ENCODE measurements around the gene KMO. TPM values are rescaled to one million over a fixed set of nuclear protein-coding genes. Genes with fewer than 3 reads are reported as not detected.

The KMO gene
- polyA plus RNA-seq, 4 donors = 0.45 to 3.2 (median 1.3) TPM

DNA sequence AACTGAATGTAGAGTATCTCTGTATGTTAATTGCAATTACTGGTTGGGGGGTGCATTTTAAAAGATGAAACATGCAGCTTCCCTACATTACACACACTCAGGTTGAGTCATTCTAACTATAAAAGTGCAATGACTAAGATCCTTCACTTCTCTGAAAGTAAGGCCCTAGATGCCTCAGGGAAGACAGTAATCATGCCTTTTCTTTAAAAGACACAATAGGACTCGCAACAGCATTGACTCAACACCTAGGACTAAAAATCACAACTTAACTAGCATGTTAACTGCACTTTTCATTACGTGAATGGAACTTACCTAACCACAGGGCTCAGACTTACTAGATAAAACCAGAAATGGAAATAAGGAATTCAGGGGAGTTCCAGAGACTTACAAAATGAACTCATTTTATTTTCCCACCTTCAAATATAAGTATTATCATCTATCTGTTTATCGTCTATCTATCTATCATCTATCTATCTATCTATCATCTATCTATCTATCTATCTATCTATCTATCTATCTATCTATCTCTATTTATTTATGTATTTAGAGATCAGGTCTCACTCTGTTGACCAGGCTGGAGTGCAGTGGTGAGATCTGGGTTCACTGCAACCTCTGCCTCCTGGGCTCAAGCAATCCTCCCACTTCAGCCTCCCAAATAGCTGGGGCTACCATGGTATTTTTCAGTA lies 60.2 kb downstream of the KMO start:
- DNase-seq (no peak), FAIRE-seq (no peak)
- H3K36me3 ChIP-seq (ENCODE audit: control insufficient read depth in 3 of 3, insufficient read depth in 2 of 3, low read depth in 1 of 3, low read length in 3 of 3) = peaks cover 0 to 7% (median 2%) of the 10 kb centered on the region in 3 donors
- no peaks in the 10 kb centered on the region for H3K4me1 ChIP-seq (ENCODE audit: control insufficient read depth in 3 of 3, insufficient read depth in 2 of 3, low read depth in 1 of 3, low read length in 2 of 3)
- no peak overlapping the region for H3K4me3 ChIP-seq (ENCODE audit: low read depth in 1 of 3, low read length in 3 of 3)
- no peak overlapping the region for H3K27ac ChIP-seq (ENCODE audit: low read depth in 1 of 3, low read length in 2 of 3)
- 73 to 91% (median 83%) methylated on average over 3 of the region's 3 CpGs for WGBS, 3 donors
- H3K27me3 ChIP-seq (ENCODE audit: control insufficient read depth in 3 of 3, insufficient read depth in 3 of 3, low read length in 3 of 3) = no peaks in the 10 kb centered on the region
- no peaks in the 10 kb centered on the region for H3K9me3 ChIP-seq (ENCODE audit: control insufficient read depth in 2 of 2, insufficient read depth in 1 of 2, low read depth in 1 of 2, low read length in 1 of 2)

DNA sequence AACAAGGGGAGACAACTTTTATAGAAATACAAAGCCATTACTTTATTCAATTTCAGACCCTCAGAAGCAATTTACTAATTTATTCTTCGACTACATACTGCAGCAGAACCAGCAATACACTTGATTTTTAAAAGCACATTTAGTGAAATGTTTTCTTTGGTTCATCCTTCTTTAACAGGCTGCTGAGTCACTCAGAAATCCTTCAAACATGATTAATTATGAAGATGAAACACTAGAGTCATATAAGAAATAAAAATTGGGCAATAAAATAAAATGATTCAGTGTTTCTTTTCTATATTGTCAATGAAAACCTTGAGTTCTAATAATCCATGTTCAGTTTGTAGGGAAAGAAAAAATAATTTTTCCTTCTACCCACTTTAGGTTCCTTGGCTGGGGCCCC lies 61.0 kb downstream of the KMO start:
- Histone ChIP-seq H3K9me3 (ENCODE audit: control insufficient read depth in 2 of 2, insufficient read depth in 1 of 2, low read depth in 1 of 2, low read length in 1 of 2) (no peaks in the 10 kb centered on the region), H3K36me3 (ENCODE audit: control insufficient read depth in 3 of 3, insufficient read depth in 2 of 3, low read depth in 1 of 3, low read length in 3 of 3) (peaks cover 0 to 7% (median 2%) of the 10 kb centered on the region in 3 donors), H3K27me3 (ENCODE audit: control insufficient read depth in 3 of 3, insufficient read depth in 3 of 3, low read length in 3 of 3) (no peaks in the 10 kb centered on the region), H3K27ac (ENCODE audit: low read depth in 1 of 3, low read length in 2 of 3) (no peak overlapping the region), H3K4me1 (ENCODE audit: control insufficient read depth in 3 of 3, insufficient read depth in 2 of 3, low read depth in 1 of 3, low read length in 2 of 3) (no peaks in the 10 kb centered on the region), H3K4me3 (ENCODE audit: low read depth in 1 of 3, low read length in 3 of 3) (no peak overlapping the region)
- DNase-seq (no peak), FAIRE-seq (no peak)
- 93 to 97% (median 93%) methylated on average over 1 of the region's 1 CpG for WGBS, 3 donors

- Histone ChIP-seq H3K9me3 (ENCODE audit: control insufficient read depth in 2 of 2, insufficient read depth in 1 of 2, low read depth in 1 of 2, low read length in 1 of 2) (no peaks in the 10 kb centered on the region), H3K4me3 (ENCODE audit: low read depth in 1 of 3, low read length in 3 of 3) (no peak overlapping the region), H3K27ac (ENCODE audit: low read depth in 1 of 3, low read length in 2 of 3) (no peak overlapping the region), H3K4me1 (ENCODE audit: control insufficient read depth in 3 of 3, insufficient read depth in 2 of 3, low read depth in 1 of 3, low read length in 2 of 3) (no peaks in the 10 kb centered on the region), H3K36me3 (ENCODE audit: control insufficient read depth in 3 of 3, insufficient read depth in 2 of 3, low read depth in 1 of 3, low read length in 3 of 3) (peaks cover 0 to 7% (median 2%) of the 10 kb centered on the region in 3 donors), H3K27me3 (ENCODE audit: control insufficient read depth in 3 of 3, insufficient read depth in 3 of 3, low read length in 3 of 3) (no peaks in the 10 kb centered on the region)
- WGBS, 3 donors = 84 to 88% (median 87%) methylated on average over 6 of the region's 6 CpGs
- DNase-seq = no peak
- no peak for FAIRE-seq
These were observed 64.5 kb downstream of the KMO start for GRCh38 chr1:241596633-241597032.

- Histone ChIP-seq H3K36me3 (ENCODE audit: control insufficient read depth in 3 of 3, insufficient read depth in 2 of 3, low read depth in 1 of 3, low read length in 3 of 3) (peaks cover 0 to 7% (median 2%) of the 10 kb centered on the region in 3 donors), H3K27ac (ENCODE audit: low read depth in 1 of 3, low read length in 2 of 3) (no peak overlapping the region), H3K4me1 (ENCODE audit: control insufficient read depth in 3 of 3, insufficient read depth in 2 of 3, low read depth in 1 of 3, low read length in 2 of 3) (no peaks in the 10 kb centered on the region), H3K27me3 (ENCODE audit: control insufficient read depth in 3 of 3, insufficient read depth in 3 of 3, low read length in 3 of 3) (no peaks in the 10 kb centered on the region), H3K4me3 (ENCODE audit: low read depth in 1 of 3, low read length in 3 of 3) (no peak overlapping the region), H3K9me3 (ENCODE audit: control insufficient read depth in 2 of 2, insufficient read depth in 1 of 2, low read depth in 1 of 2, low read length in 1 of 2) (no peaks in the 10 kb centered on the region)
- WGBS, 3 donors = 88 to 94% (median 89%) methylated on average over 3 of the region's 3 CpGs
- no peak for DNase-seq
- FAIRE-seq = no peak
These were observed 66.1 kb downstream of the KMO start for GRCh38 chr1:241598249-241598648.

DNA sequence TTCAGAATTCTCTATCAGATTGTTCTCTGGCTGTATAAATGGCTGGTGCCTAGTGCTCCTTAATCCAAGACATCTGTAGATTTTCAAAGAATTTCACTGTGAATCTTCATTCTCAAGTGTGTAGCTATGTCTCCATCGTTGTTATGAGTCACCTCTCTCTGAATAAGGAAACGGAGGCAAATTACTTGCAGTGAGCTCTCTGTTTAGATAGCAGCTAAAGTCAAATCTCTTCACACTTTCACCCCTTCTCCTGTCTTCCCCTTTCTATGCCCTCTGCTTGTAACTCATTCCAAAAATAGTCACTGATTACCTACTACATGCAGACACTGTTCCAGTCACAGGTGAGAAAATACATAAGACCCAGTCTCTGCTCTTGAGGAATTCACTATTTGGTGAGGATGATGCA lies 68.3 kb downstream of the KMO start:
- 62 to 67% (median 63%) methylated on average over 2 of the region's 2 CpGs for WGBS, 3 donors
- Histone ChIP-seq H3K9me3 (ENCODE audit: control insufficient read depth in 2 of 2, insufficient read depth in 1 of 2, low read depth in 1 of 2, low read length in 1 of 2) (no peaks in the 10 kb centered on the region), H3K4me1 (ENCODE audit: control insufficient read depth in 3 of 3, insufficient read depth in 2 of 3, low read depth in 1 of 3, low read length in 2 of 3) (no peaks in the 10 kb centered on the region), H3K27ac (ENCODE audit: low read depth in 1 of 3, low read length in 2 of 3) (no peak overlapping the region), H3K4me3 (ENCODE audit: low read depth in 1 of 3, low read length in 3 of 3) (no peak overlapping the region), H3K27me3 (ENCODE audit: control insufficient read depth in 3 of 3, insufficient read depth in 3 of 3, low read length in 3 of 3) (no peaks in the 10 kb centered on the region), H3K36me3 (ENCODE audit: control insufficient read depth in 3 of 3, insufficient read depth in 2 of 3, low read depth in 1 of 3, low read length in 3 of 3) (peaks cover 0 to 8% (median 4%) of the 10 kb centered on the region in 3 donors)
- DNase-seq (no peak), FAIRE-seq (no peak)

- DNase-seq (no peak), FAIRE-seq (no peak)
- Histone ChIP-seq H3K27ac (ENCODE audit: low read depth in 1 of 3, low read length in 2 of 3) (no peak overlapping the region), H3K36me3 (ENCODE audit: control insufficient read depth in 3 of 3, insufficient read depth in 2 of 3, low read depth in 1 of 3, low read length in 3 of 3) (peaks cover 0 to 3% (median 2%) of the 10 kb centered on the region in 3 donors), H3K4me3 (ENCODE audit: low read depth in 1 of 3, low read length in 3 of 3) (no peak overlapping the region), H3K9me3 (ENCODE audit: control insufficient read depth in 2 of 2, insufficient read depth in 1 of 2, low read depth in 1 of 2, low read length in 1 of 2) (no peaks in the 10 kb centered on the region), H3K4me1 (ENCODE audit: control insufficient read depth in 3 of 3, insufficient read depth in 2 of 3, low read depth in 1 of 3, low read length in 2 of 3) (no peaks in the 10 kb centered on the region), H3K27me3 (ENCODE audit: control insufficient read depth in 3 of 3, insufficient read depth in 3 of 3, low read length in 3 of 3) (no peaks in the 10 kb centered on the region)
- 65 to 94% (median 78%) methylated on average over 3 of the region's 3 CpGs for WGBS, 3 donors
These were observed 71.6 kb downstream of the KMO start for GRCh38 chr1:241603731-241604245.

GRCh38 chr1:241605146-241605805 lies 73.1 kb downstream of the KMO start:
- no peak for DNase-seq
- Histone ChIP-seq H3K27me3 (ENCODE audit: control insufficient read depth in 3 of 3, insufficient read depth in 3 of 3, low read length in 3 of 3) (no peaks in the 10 kb centered on the region), H3K27ac (ENCODE audit: low read depth in 1 of 3, low read length in 2 of 3) (no peak overlapping the region), H3K4me1 (ENCODE audit: control insufficient read depth in 3 of 3, insufficient read depth in 2 of 3, low read depth in 1 of 3, low read length in 2 of 3) (no peaks in the 10 kb centered on the region), H3K4me3 (ENCODE audit: low read depth in 1 of 3, low read length in 3 of 3) (no peak overlapping the region), H3K36me3 (ENCODE audit: control insufficient read depth in 3 of 3, insufficient read depth in 2 of 3, low read depth in 1 of 3, low read length in 3 of 3) (peaks cover 0 to 3% (median 2%) of the 10 kb centered on the region in 3 donors), H3K9me3 (ENCODE audit: control insufficient read depth in 2 of 2, insufficient read depth in 1 of 2, low read depth in 1 of 2, low read length in 1 of 2) (no peaks in the 10 kb centered on the region)
- FAIRE-seq = no peak
- 82 to 86% (median 84%) methylated on average over 9 of the region's 9 CpGs for WGBS, 3 donors

GRCh38 chr1:241606544-241606943 lies 74.4 kb downstream of the KMO start:
- peaks cover 0 to 2% (median 0%) of the 10 kb centered on the region in 3 donors for H3K4me1 ChIP-seq (ENCODE audit: control insufficient read depth in 3 of 3, insufficient read depth in 2 of 3, low read depth in 1 of 3, low read length in 2 of 3)
- no peaks in the 10 kb centered on the region for H3K9me3 ChIP-seq (ENCODE audit: control insufficient read depth in 2 of 2, insufficient read depth in 1 of 2, low read depth in 1 of 2, low read length in 1 of 2)
- no peak for FAIRE-seq
- H3K36me3 ChIP-seq (ENCODE audit: control insufficient read depth in 3 of 3, insufficient read depth in 2 of 3, low read depth in 1 of 3, low read length in 3 of 3) = peaks cover 0 to 3% (median 2%) of the 10 kb centered on the region in 3 donors
- H3K27me3 ChIP-seq (ENCODE audit: control insufficient read depth in 3 of 3, insufficient read depth in 3 of 3, low read length in 3 of 3) = no peaks in the 10 kb centered on the region
- DNase-seq = no peak
- 66 to 81% (median 75%) methylated on average over 5 of the region's 5 CpGs for WGBS, 3 donors
- H3K4me3 ChIP-seq (ENCODE audit: low read depth in 1 of 3, low read length in 3 of 3) = no peak overlapping the region
- no peak overlapping the region for H3K27ac ChIP-seq (ENCODE audit: low read depth in 1 of 3, low read length in 2 of 3)
